GM19035 (cell line): ENCODE measurements around the gene PID1.

Source experiments
- ATAC-seq: cut with Tn5 transposase; IDR thresholded peaks from one replicate; pipeline ENCODE4 v1.9.1; 2021; ENCODE audit not compliant: unreplicated experiment

PID1 gene

GRCh38 chr2:229032608-229033234, 238.4 kb downstream of the PID1 start:
- ATAC-seq: no peak

GRCh38 chr2:229027353-229028105, 243.6 kb downstream of the PID1 start:
- no peak for ATAC-seq

GRCh38 chr2:229025653-229026052, 245.4 kb downstream of the PID1 start:
- ATAC-seq: no peak

GRCh38 chr2:229022652-229023051, 248.4 kb downstream of the PID1 start:
- ATAC-seq: no peak

- no peak for ATAC-seq
Observed at GRCh38 chr2:229022071-229022470, 249.0 kb downstream of the PID1 start.

- ATAC-seq: no peak
Observed at GRCh38 chr2:229009816-229010215, 261.3 kb downstream of the PID1 start.

- no peak for ATAC-seq
Observed at GRCh38 chr2:229003256-229003655, 267.8 kb downstream of the PID1 start.

GRCh38 chr2:229001196-229001595, 269.9 kb downstream of the PID1 start:
- no peak for ATAC-seq

- no peak for ATAC-seq
Observed at GRCh38 chr2:228999326-228999725, 271.8 kb downstream of the PID1 start.

- no peak for ATAC-seq
Observed at GRCh38 chr2:228988786-228989185, 282.3 kb downstream of the PID1 start.

- no peak for ATAC-seq
Observed at GRCh38 chr2:228987441-228988155, 283.5 kb downstream of the PID1 start.

- no peak for ATAC-seq
Observed at GRCh38 chr2:228986961-228987360, 284.1 kb downstream of the PID1 start.

- no peak for ATAC-seq
Observed at GRCh38 chr2:228983700-228984099, 287.4 kb downstream of the PID1 start.

- ATAC-seq: no peak
Observed at GRCh38 chr2:228974169-228974568, 296.9 kb downstream of the PID1 start.
